K562 (cell line): ENCODE results near the gene GPR107. TPM values are rescaled to one million over a fixed set of nuclear protein-coding genes. Genes with fewer than 3 reads are reported as not detected.

ENCODE experiments used
- BRCA1 ChIP-seq, 2 experiments: fragments of 450-650 bp in 1 of 2; sonication (generic) in 1 of 2; formaldehyde crosslinking in 1 of 2; IDR thresholded peaks; 2 replicates each; pipeline versions ENCODE4 v1.5.0 to v1.6.1; 2017 to 2020; ENCODE audit warnings: mild to moderate bottlenecking in 1 of 2, missing genetic modification reagents in 1 of 2
- EGR1 ChIP-seq: fragments of 450-650 bp; conservative IDR thresholded peaks from 2 replicates; pipeline ENCODE4 v1.6.1; 2017; ENCODE audit warnings: mild to moderate bottlenecking
- ETV1 ChIP-seq: fragments of 450-650 bp; conservative IDR thresholded peaks from 2 replicates; pipeline ENCODE4 v1.6.1; 2016; ENCODE audit warnings: missing genetic modification characterization, control low read depth, low read depth, missing compliant biosample characterization
- HOXB6 ChIP-seq: fragments of 250-450 bp; sonication (Bioruptor Pico); IDR thresholded peaks from 2 replicates; pipeline ENCODE4 v1.5.1; 2022; ENCODE audit warnings: mild to moderate bottlenecking, borderline replicate concordance
- KDM1A ChIP-seq, 2 experiments: fragments of 450-650 bp; IDR thresholded peaks; 2 replicates each; pipeline ENCODE4 v1.6.1; 2016; ENCODE audit warnings: mild to moderate bottlenecking in 2 of 2
- KHSRP ChIP-seq: fragments of 450-650 bp; IDR thresholded peaks from 2 replicates; pipeline ENCODE4 v1.6.1; 2017
- L3MBTL2 ChIP-seq: fragments of 450-650 bp; IDR thresholded peaks from 2 replicates; pipeline ENCODE4 v1.6.1; 2016; ENCODE audit warnings: mild to moderate bottlenecking, moderate library complexity
- MYC ChIP-seq, 2 experiments: fragments of 250-450 bp in 1 of 2; sonication (Bioruptor Pico) in 1 of 2; IDR thresholded peaks; 2 replicates each; pipeline versions ENCODE4 v1.5.1 to v1.6.1; 2012 to 2021; ENCODE audit warnings: low read depth in 2 of 2, borderline replicate concordance in 1 of 2, improper control_type of control experiment in 1 of 2, low read length in 1 of 2, mild to moderate bottlenecking in 1 of 2, moderate library complexity in 1 of 2
- NFXL1 ChIP-seq: fragments of 450-650 bp; formaldehyde crosslinking; IDR thresholded peaks from 2 replicates; pipeline ENCODE4 v1.4.0; 2021; ENCODE audit warnings: mild to moderate bottlenecking
- NR2C1 ChIP-seq, 2 experiments: fragments of 450-650 bp; IDR thresholded peaks; 2 replicates each; pipeline ENCODE4 v1.6.1; 2017; ENCODE audit warnings: mild to moderate bottlenecking in 2 of 2, antibody characterized with exemption in 1 of 2, inconsistent platforms in 1 of 2, missing compliant biosample characterization in 1 of 2, missing genetic modification characterization in 1 of 2
- PTRF ChIP-seq: fragments of 450-650 bp; IDR thresholded peaks from 2 replicates; pipeline ENCODE4 v1.6.1; 2016; ENCODE audit warnings: mild to moderate bottlenecking, missing genetic modification characterization, missing compliant biosample characterization
- PURB ChIP-seq: sonication (generic); formaldehyde crosslinking; IDR thresholded peaks from 2 replicates; pipeline ENCODE4 v1.9.0; 2021; ENCODE audit warnings: low read depth, mild to moderate bottlenecking, missing genetic modification reagents
- RFX5 ChIP-seq: IDR thresholded peaks from 2 replicates; pipeline ENCODE4 v1.6.1; 2011; ENCODE audit warnings: low read depth, mild to moderate bottlenecking, improper control_type of control experiment, low read length
- SAP30 ChIP-seq: fragments of 200-600 bp; sonication (generic); IDR thresholded peaks from 2 replicates; pipeline ENCODE4 v1.6.1; 2012; ENCODE audit warnings: borderline replicate concordance, low read depth, mild to moderate bottlenecking, moderate library complexity, low read length, control low read depth, inconsistent platforms; ENCODE audit not compliant: insufficient read depth, poor library complexity, severe bottlenecking
- SMARCC2 ChIP-seq: fragments of 450-650 bp; IDR thresholded peaks from 2 replicates; pipeline ENCODE4 v1.6.1; 2017; ENCODE audit warnings: antibody characterized with exemption, moderate library complexity, mild to moderate bottlenecking, low read depth
- ZKSCAN8 ChIP-seq: fragments of 200-800 bp; sonication (Bioruptor generic); IDR thresholded peaks from 2 replicates; pipeline ENCODE4 v1.6.1; 2016; ENCODE audit warnings: missing genetic modification characterization, missing compliant biosample characterization
- polyA plus RNA-seq, 8 experiments: library from polyadenylated mRNA; depleted of rRNA in 4 of 8; stranded (reverse) in 5 of 8; unstranded in 3 of 8; fragments of >200 nt; fragmentation: Nextera tagmentation in 2 of 8; fragmentation: Illumina TruSeq in 1 of 8; extraction: Ambion mirVana in 2 of 8; extraction: Trizol in 1 of 8; gene quantifications; 2 replicates each; pipeline versions ENCODE4 v1.2.1 to v1.2.3, GENCODE V29; 2011 to 2014; ENCODE audit warnings: inconsistent platforms in 1 of 8, missing spikeins in 1 of 8
- total RNA-seq, 7 experiments: library from RNA; depleted of rRNA in 6 of 7; stranded (reverse); fragments of >200 nt in 6 of 7; fragmentation: Illumina TruSeq in 2 of 7; extraction: Trizol in 2 of 7; gene quantifications; 2 replicates each; pipeline versions ENCODE4 v1.2.1 to v1.2.3, GENCODE V29; 2011 to 2021; ENCODE audit warnings: low replicate concordance in 1 of 7
- TF ChIP-seq, protein P1 (sequence below): fragments of 250-450 bp; sonication (Bioruptor Pico); IDR thresholded peaks from 2 replicates; pipeline ENCODE4 v1.5.0; 2021; ENCODE audit warnings: mild to moderate bottlenecking, moderate library complexity
- TF ChIP-seq, protein P2 (sequence below): IDR thresholded peaks from 2 replicates; pipeline ENCODE4 v1.6.1; 2016; ENCODE audit warnings: missing genetic modification characterization, missing compliant biosample characterization
- TF ChIP-seq, protein P3 (sequence below): sonication (generic); formaldehyde crosslinking; IDR thresholded peaks from 2 replicates; pipeline ENCODE4 v1.8.1; 2022; ENCODE audit warnings: missing genetic modification reagents

Gene GPR107
- total and polyA plus RNA-seq, 9 of the 15 experiments (the other 6 are each of a cell fraction or from before 2014, with no cell fraction given), result 3.2 to 34.6 (median 14.4) TPM

DNA sequence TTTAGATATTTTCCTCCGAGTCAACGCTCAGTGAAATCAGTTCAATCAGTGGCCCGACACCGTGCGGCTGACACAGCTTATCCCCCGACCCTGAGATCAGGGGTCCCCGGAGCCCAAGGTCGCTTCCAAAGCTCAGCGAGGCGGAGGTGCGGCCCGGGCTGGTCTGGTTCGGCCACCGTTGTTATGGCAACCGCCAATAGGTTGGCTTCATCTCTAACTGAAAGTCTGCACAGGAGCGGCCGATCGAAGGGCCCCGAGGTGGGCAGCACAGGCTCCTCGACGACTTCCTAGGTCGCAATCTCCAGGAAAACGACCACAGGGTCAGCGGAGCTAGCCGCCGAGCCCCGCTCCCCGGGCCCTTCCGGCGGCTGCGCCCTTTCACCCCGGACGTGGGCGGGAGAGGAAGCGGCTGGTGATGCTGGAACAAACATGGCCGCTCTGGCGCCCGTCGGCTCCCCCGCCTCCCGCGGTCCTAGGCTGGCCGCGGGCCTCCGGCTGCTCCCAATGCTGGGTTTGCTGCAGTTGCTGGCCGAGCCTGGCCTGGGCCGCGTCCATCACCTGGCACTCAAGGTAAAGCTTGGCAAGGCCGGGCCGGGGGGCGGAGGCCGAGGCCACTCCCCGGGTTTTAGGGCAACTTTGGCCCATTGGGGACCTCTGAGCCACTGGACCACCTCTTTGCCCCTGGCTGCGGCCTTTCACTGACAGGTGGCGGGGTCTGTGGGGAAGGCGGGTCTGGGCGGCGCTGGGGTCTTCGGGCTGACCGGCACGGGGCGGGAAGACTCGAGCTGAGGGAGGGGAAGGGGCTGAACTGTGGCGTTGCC lies at the start of gene GPR107 (continued):
- TF ChIP-seq, protein P1, sequence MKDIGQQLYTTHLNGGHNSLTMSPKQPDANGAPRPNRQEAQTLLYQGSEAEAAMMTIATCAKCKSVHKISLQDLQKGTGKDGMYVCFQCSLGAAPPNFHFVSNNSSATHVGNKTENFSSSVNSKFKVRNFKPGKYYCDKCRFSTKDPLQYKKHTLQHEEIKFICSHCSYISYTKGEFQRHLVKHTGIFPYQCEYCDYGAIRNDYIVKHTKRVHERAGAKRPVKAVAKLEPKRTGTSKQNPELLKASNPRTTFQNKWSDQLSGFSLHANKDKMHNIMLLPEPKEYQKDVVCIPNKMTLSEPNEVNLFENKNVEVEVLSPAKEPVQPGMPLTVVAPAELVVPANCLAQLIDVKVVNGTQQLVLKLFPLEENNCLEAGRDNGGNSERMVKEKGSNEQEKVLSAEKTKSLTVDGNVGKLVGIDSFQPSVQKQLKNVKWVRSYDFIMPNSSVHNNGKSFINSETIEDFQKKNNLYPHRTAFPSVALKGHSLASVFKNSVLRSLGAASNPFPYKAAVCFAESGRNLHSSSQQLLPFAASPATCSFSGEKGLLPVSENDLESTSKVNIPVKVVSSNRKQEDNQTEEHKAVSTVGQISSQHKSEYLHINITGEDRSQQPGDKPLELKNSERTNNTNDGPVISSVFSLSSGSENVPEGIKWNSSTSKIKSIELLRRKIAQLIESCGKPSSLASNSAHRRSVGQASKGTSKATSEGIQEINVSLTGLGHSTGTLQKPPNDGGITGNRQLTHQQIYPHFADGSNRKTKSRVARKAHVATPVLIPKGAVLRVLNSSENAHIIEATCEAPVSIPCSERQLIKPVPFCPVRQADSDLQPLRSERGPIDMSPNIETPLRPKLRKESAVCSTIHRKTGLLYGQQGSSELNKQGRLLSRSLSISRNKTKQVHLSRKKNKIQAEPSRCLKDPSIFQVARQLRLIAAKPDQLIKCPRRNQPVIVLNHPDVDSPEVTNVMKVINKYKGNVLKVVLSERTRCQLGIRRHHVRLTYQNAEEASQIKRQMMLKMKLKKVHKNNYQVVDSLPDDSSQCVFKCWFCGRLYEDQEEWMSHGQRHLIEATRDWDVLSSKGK (CRISPR knock-in tag), result no peak
- TF ChIP-seq RFX5 (no peak), KDM1A (IDR thresholded peaks at IDR 0.05) (peak in 1 of 2 experiments; percentile 18; a peak in 1 of 4 replicates), EGR1 (peak; percentile 97), NR2C1 (IDR thresholded peaks at IDR 0.05) (peak; percentile 97), NR2C1 (tag; IDR thresholded peaks at IDR 0.05) (peak; percentile 98), SMARCC2 (no peak), ETV1 (peak; percentile 79), ZKSCAN8 (CRISPR knock-in tag) (no peak), BRCA1 (IDR thresholded peaks at IDR 0.05) (no peak), BRCA1 (CRISPR knock-in tag; IDR thresholded peaks at IDR 0.05) (no peak), MYC (IDR thresholded peaks at IDR 0.05; ENCODE audit: low read depth, low read length) (peak; percentile 63; the same call in 1 of the 2 replicates), MYC (CRISPR knock-in tag; IDR thresholded peaks at IDR 0.05; ENCODE audit: borderline replicate concordance, low read depth) (no peak), PURB (CRISPR knock-in tag) (no peak), HOXB6 (CRISPR knock-in tag) (no peak), PTRF (tag) (no peak), KHSRP (no peak), L3MBTL2 (peak; percentile 55), NFXL1 (CRISPR knock-in tag) (0 out of 2 replicates have a peak, but pooled peaks have one; percentile 9), SAP30 (peak; percentile 69)
- TF ChIP-seq, protein P2, sequence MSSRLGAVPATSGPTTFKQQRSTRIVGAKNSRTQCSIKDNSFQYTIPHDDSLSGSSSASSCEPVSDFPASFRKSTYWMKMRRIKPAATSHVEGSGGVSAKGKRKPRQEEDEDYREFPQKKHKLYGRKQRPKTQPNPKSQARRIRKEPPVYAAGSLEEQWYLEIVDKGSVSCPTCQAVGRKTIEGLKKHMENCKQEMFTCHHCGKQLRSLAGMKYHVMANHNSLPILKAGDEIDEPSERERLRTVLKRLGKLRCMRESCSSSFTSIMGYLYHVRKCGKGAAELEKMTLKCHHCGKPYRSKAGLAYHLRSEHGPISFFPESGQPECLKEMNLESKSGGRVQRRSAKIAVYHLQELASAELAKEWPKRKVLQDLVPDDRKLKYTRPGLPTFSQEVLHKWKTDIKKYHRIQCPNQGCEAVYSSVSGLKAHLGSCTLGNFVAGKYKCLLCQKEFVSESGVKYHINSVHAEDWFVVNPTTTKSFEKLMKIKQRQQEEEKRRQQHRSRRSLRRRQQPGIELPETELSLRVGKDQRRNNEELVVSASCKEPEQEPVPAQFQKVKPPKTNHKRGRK, result no peak
- TF ChIP-seq, protein P3, sequence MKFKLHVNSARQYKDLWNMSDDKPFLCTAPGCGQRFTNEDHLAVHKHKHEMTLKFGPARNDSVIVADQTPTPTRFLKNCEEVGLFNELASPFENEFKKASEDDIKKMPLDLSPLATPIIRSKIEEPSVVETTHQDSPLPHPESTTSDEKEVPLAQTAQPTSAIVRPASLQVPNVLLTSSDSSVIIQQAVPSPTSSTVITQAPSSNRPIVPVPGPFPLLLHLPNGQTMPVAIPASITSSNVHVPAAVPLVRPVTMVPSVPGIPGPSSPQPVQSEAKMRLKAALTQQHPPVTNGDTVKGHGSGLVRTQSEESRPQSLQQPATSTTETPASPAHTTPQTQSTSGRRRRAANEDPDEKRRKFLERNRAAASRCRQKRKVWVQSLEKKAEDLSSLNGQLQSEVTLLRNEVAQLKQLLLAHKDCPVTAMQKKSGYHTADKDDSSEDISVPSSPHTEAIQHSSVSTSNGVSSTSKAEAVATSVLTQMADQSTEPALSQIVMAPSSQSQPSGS (CRISPR knock-in tag), result no peak
